ENCODE measurements around the gene LCE1D.

- TF ChIP-seq POLR2A (IDR thresholded peaks at IDR 0.05) (no peak), CTCF (IDR thresholded peaks at IDR 0.05) (no peak), EP300 (IDR thresholded peaks at IDR 0.05; ENCODE audit: low read depth) (no peak)
Observed at GRCh38 chr1:152811671-152812070, 15.2 kb downstream of the LCE1D start, which contains the start of gene LCE1B.
